Ovary (tissue), 3 donors: Measurements from ENCODE around the gene DEF6.
"Not testable (repeated sequence)": the region's sequence is repeated elsewhere in the genome, so short reads cannot be mapped to it uniquely, and the experiment has no call there.

Source experiments
- POLR2A ChIP-seq: fragments of 450-650 bp; IDR thresholded peaks from one replicate; pipeline ENCODE4 v1.6.1; 2017; ENCODE audit warnings: antibody characterized with exemption, mild to moderate bottlenecking, moderate library complexity
- TF ChIP-seq, protein P1 (sequence below), 3 donors: fragments of 450-650 bp in 2 of 3; fragments of 200-600 bp in 1 of 3; IDR thresholded peaks; one replicate each; pipeline versions ENCODE4 v1.5.1 to v1.8.0; 2016 to 2022; ENCODE audit warnings: antibody characterized with exemption in 3 of 3, mild to moderate bottlenecking in 1 of 3
- donor health status: DM: no; HTN: no; CAD: no.

DNA sequence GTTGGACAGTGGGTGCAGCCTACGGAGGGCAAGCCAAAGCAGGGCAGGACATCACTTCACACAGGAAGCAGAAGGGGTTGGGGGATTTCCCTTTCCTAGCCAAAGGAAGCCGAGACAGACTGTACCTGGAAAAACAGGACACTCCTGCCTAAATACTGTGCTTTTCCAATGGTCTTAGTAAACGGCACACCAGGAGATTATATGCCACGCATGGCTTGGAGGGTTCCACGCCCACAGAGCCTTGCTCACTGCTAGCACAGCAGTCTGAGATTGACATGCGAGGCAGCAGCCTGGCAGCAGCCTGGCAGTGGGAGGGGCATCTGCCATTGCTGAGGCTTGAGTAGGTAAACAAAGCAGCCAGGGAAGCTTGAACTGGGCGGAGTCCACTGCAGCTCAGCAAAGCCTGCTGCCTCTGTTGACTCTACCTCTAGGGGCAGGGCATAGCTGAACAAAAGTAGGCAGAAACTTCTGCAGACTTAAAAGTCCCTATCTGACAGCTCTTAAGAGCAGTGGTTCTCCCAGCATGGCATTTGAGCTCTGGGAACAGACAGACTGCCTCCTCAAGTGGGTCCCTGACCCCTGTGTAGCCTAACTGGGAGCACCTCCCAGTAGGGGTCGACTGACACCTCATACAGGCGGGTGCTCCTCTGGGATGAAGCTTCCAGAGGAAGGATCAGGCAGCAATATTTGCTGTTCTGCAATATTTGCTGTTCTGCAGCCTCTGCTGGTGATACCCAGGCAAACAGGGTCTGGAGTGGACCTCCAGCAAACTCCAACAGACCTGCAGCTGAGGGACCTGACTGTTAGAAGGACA lies 34.7 kb downstream of the DEF6 start:
- TF ChIP-seq, protein P1, sequence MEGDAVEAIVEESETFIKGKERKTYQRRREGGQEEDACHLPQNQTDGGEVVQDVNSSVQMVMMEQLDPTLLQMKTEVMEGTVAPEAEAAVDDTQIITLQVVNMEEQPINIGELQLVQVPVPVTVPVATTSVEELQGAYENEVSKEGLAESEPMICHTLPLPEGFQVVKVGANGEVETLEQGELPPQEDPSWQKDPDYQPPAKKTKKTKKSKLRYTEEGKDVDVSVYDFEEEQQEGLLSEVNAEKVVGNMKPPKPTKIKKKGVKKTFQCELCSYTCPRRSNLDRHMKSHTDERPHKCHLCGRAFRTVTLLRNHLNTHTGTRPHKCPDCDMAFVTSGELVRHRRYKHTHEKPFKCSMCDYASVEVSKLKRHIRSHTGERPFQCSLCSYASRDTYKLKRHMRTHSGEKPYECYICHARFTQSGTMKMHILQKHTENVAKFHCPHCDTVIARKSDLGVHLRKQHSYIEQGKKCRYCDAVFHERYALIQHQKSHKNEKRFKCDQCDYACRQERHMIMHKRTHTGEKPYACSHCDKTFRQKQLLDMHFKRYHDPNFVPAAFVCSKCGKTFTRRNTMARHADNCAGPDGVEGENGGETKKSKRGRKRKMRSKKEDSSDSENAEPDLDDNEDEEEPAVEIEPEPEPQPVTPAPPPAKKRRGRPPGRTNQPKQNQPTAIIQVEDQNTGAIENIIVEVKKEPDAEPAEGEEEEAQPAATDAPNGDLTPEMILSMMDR (IDR thresholded peaks at IDR 0.05): not testable (repeated sequence)
- TF ChIP-seq POLR2A: not testable (repeated sequence)
